ENCODE measurements around the gene NTF3.

- TF ChIP-seq, protein P1, sequence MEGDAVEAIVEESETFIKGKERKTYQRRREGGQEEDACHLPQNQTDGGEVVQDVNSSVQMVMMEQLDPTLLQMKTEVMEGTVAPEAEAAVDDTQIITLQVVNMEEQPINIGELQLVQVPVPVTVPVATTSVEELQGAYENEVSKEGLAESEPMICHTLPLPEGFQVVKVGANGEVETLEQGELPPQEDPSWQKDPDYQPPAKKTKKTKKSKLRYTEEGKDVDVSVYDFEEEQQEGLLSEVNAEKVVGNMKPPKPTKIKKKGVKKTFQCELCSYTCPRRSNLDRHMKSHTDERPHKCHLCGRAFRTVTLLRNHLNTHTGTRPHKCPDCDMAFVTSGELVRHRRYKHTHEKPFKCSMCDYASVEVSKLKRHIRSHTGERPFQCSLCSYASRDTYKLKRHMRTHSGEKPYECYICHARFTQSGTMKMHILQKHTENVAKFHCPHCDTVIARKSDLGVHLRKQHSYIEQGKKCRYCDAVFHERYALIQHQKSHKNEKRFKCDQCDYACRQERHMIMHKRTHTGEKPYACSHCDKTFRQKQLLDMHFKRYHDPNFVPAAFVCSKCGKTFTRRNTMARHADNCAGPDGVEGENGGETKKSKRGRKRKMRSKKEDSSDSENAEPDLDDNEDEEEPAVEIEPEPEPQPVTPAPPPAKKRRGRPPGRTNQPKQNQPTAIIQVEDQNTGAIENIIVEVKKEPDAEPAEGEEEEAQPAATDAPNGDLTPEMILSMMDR (IDR thresholded peaks at IDR 0.05), result peak in 5 of 6 experiments; percentile 37 to 54 (median 48)
- TF ChIP-seq POLR2A (IDR thresholded peaks at IDR 0.05), result no peak
Observed at GRCh38 chr12:5442251-5443006, 10.5 kb downstream of the NTF3 start.

Measured in upper lobe of left lung (tissue), 4 donors.